Large intestine (tissue), 12 donors: Measurements from ENCODE around the gene GBP6. TPM values are rescaled to one million over a fixed set of nuclear protein-coding genes. Genes with fewer than 3 reads are reported as not detected.
"Not testable (repeated sequence)": the region's sequence is repeated elsewhere in the genome, so short reads cannot be mapped to it uniquely, and the experiment has no call there.

ENCODE experiments used
- DNase-seq, 2 donors: peaks; one replicate each; pipeline versions ENCODE4 v3.0.0 to v3.0.0-alpha.2; 2013
- H3K27ac ChIP-seq: one replicate; pipeline ENCODE4 v1.5.1; 2013; ENCODE audit warnings: low read length
- H3K27me3 ChIP-seq: 2 replicates; pipeline ENCODE4 v1.6.1; 2013; ENCODE audit warnings: low read length; ENCODE audit not compliant: control insufficient read depth, insufficient read depth
- H3K36me3 ChIP-seq: 2 replicates; pipeline ENCODE4 v1.6.1; 2013; ENCODE audit warnings: low read length; ENCODE audit not compliant: control insufficient read depth, insufficient read depth
- H3K4me1 ChIP-seq: one replicate; pipeline ENCODE4 v1.6.1; 2013; ENCODE audit warnings: low read length; ENCODE audit not compliant: control insufficient read depth, insufficient read depth
- H3K4me3 ChIP-seq: one replicate; pipeline ENCODE4 v1.5.1; 2013; ENCODE audit warnings: low read length
- H3K9me3 ChIP-seq: one replicate; pipeline ENCODE4 v1.6.1; 2013; ENCODE audit warnings: mild to moderate bottlenecking, low read depth, low read length, moderate library complexity; ENCODE audit not compliant: control insufficient read depth
- WGBS: methylation state at CpG from one replicate; pipeline ENCODE4 v1.1.5; 2013; ENCODE audit warnings: low lambda C conversion rate; ENCODE audit not compliant: insufficient coverage; 5-methylcytosine and 5-hydroxymethylcytosine counted together
- long read RNA-seq, 11 donors: transcript quantifications; one replicate each; lab custom pipeline, GENCODE V29; 2026
- polyA plus RNA-seq: library from polyadenylated mRNA; unstranded; fragments of 120-200 nt; gene quantifications from one replicate; pipeline ENCODE4 v1.2.1, GENCODE V29; 2013

GBP6 gene
- 0.04 TPM for polyA plus RNA-seq
- long read RNA-seq, donor 1 = 0 reads
- long read RNA-seq, donor 2 = 0 reads
- long read RNA-seq, donor 3 = 0 reads
- long read RNA-seq, donor 4 = 0 reads
- long read RNA-seq, donor 5 = 0 reads
- long read RNA-seq, donor 6 = 0 reads
- long read RNA-seq, donor 7 = 0 reads
- long read RNA-seq, donor 8 = 0 reads
- long read RNA-seq, donor 9 = 0 reads
- long read RNA-seq, donor 10 = 0 reads
- long read RNA-seq, donor 11 = 0 reads

- Histone ChIP-seq H3K27me3 (no peaks in the 10 kb centered on the region), H3K4me3 (no peak within 1 kb of the TSS), H3K9me3 (no peaks in the 10 kb centered on the region), H3K36me3 (no peaks in the 10 kb centered on the region), H3K4me1 (no peaks in the 10 kb centered on the region), H3K27ac (no peak within 1 kb of the TSS)
- 79% methylated on average over 3 of the region's 10 CpGs for WGBS
- no peak for DNase-seq
Observed at GRCh38 chr1:89363638-89364536, at the start of gene GBP6. TSS of gene GBP6 (plus strand) at chr1:89364059. CDS start at chr1:89368552, 4,493 bp downstream.

- H3K27me3 ChIP-seq = no peaks in the 10 kb centered on the region
- no CpG with 5 or more reads among the region's 1 CpG for WGBS
- H3K4me1 ChIP-seq = no peaks in the 10 kb centered on the region
- DNase-seq = no peak
- H3K4me3 ChIP-seq = no peak overlapping the region
- no peak overlapping the region for H3K27ac ChIP-seq
- H3K9me3 ChIP-seq = no peaks in the 10 kb centered on the region
- no peaks in the 10 kb centered on the region for H3K36me3 ChIP-seq
Observed at GRCh38 chr1:89322402-89322801, 41.5 kb upstream of the GBP6 start.

GRCh38 chr1:89331890-89332289, 32.0 kb upstream of the GBP6 start:
- H3K27ac ChIP-seq = no peak overlapping the region
- no peaks in the 10 kb centered on the region for H3K27me3 ChIP-seq
- H3K36me3 ChIP-seq = no peaks in the 10 kb centered on the region
- H3K4me1 ChIP-seq = no peaks in the 10 kb centered on the region
- DNase-seq = no peak
- no CpG with 5 or more reads among the region's 2 CpGs for WGBS
- H3K9me3 ChIP-seq = no peaks in the 10 kb centered on the region
- no peak overlapping the region for H3K4me3 ChIP-seq

- Histone ChIP-seq H3K27me3 (no peaks in the 10 kb centered on the region), H3K9me3 (no peaks in the 10 kb centered on the region), H3K27ac (no peak overlapping the region), H3K36me3 (no peaks in the 10 kb centered on the region), H3K4me3 (no peak overlapping the region), H3K4me1 (no peaks in the 10 kb centered on the region)
- WGBS = 80% methylated on average over 1 of the region's 3 CpGs
- DNase-seq = no peak
Observed at GRCh38 chr1:89332461-89332860, 31.4 kb upstream of the GBP6 start.

- no peak overlapping the region for H3K4me3 ChIP-seq
Observed at GRCh38 chr1:89335486-89335885, 28.4 kb upstream of the GBP6 start.

GRCh38 chr1:89337903-89338302, 26.0 kb upstream of the GBP6 start:
- Histone ChIP-seq H3K27me3 (no peaks in the 10 kb centered on the region), H3K36me3 (no peaks in the 10 kb centered on the region), H3K4me3 (no peak overlapping the region), H3K4me1 (no peaks in the 10 kb centered on the region), H3K9me3 (no peaks in the 10 kb centered on the region), H3K27ac (no peak overlapping the region)
- no CpG with 5 or more reads among the region's 4 CpGs for WGBS
- no peak for DNase-seq

More at GRCh38 chr1:89335486-89335885, 28.4 kb upstream of the GBP6 start:
- H3K27ac ChIP-seq = no peak overlapping the region
- H3K4me1 ChIP-seq = no peaks in the 10 kb centered on the region
- no peaks in the 10 kb centered on the region for H3K36me3 ChIP-seq
- no peak for DNase-seq
- H3K9me3 ChIP-seq = no peaks in the 10 kb centered on the region
- no peaks in the 10 kb centered on the region for H3K27me3 ChIP-seq

GRCh38 chr1:89339039-89339438, 24.8 kb upstream of the GBP6 start:
- DNase-seq = no peak
- no peaks in the 10 kb centered on the region for H3K4me1 ChIP-seq
- no peaks in the 10 kb centered on the region for H3K9me3 ChIP-seq
- H3K27ac ChIP-seq = no peak overlapping the region
- H3K36me3 ChIP-seq = no peaks in the 10 kb centered on the region
- no peak overlapping the region for H3K4me3 ChIP-seq
- no peaks in the 10 kb centered on the region for H3K27me3 ChIP-seq
- WGBS = no CpG with 5 or more reads among the region's 4 CpGs

- not testable (repeated sequence) for H3K4me1 ChIP-seq, H3K9me3 ChIP-seq, DNase-seq, H3K4me3 ChIP-seq, H3K27me3 ChIP-seq, H3K36me3 ChIP-seq, H3K27ac ChIP-seq
Observed at GRCh38 chr1:89345479-89345878, 18.4 kb upstream of the GBP6 start.

GRCh38 chr1:89347296-89347695, 16.6 kb upstream of the GBP6 start:
- WGBS = no CpG with 5 or more reads among the region's 2 CpGs
- Histone ChIP-seq H3K4me1 (no peaks in the 10 kb centered on the region), H3K4me3 (no peak overlapping the region), H3K9me3 (no peaks in the 10 kb centered on the region), H3K27me3 (no peaks in the 10 kb centered on the region), H3K27ac (no peak overlapping the region), H3K36me3 (no peaks in the 10 kb centered on the region)
- no peak for DNase-seq

- Histone ChIP-seq H3K27ac (no peak overlapping the region), H3K4me1 (no peaks in the 10 kb centered on the region), H3K9me3 (no peaks in the 10 kb centered on the region), H3K27me3 (no peaks in the 10 kb centered on the region), H3K36me3 (no peaks in the 10 kb centered on the region), H3K4me3 (no peak overlapping the region)
- WGBS = 100% methylated on average over 1 of the region's 2 CpGs
- no peak for DNase-seq
Observed at GRCh38 chr1:89350298-89350697, 13.6 kb upstream of the GBP6 start.
